GM12865 (cell line): ENCODE measurements around the gene ARHGAP6.

Experiments
- DNase-seq: peaks from one replicate; pipeline ENCODE4 v3.0.0; 2010; ENCODE audit warnings: low read depth
- H3K4me3 ChIP-seq: 2 replicates; pipeline ENCODE4 v1.5.1; 2011; ENCODE audit warnings: mild to moderate bottlenecking, low read depth, low read length, control low read depth
- CTCF ChIP-seq: IDR thresholded peaks from 2 replicates; pipeline ENCODE4 v1.5.1; 2011; ENCODE audit warnings: low read length, control low read depth, low read depth, inconsistent platforms; ENCODE audit not compliant: insufficient read depth; ENCODE audit errors: missing control alignments

ARHGAP6 gene

GRCh38 chrX:11600578-11600977, 65.1 kb downstream of the ARHGAP6 start:
- TF ChIP-seq CTCF = no peak
- no peak overlapping the region for H3K4me3 ChIP-seq
- no peak for DNase-seq

- no peak overlapping the region for H3K4me3 ChIP-seq
- no peak for TF ChIP-seq CTCF
- no peak for DNase-seq
These were observed 68.2 kb downstream of the ARHGAP6 start for GRCh38 chrX:11597479-11597878.

GRCh38 chrX:11591723-11592346, 73.9 kb downstream of the ARHGAP6 start:
- no peak for TF ChIP-seq CTCF
- peak; percentile 70 for DNase-seq

DNA sequence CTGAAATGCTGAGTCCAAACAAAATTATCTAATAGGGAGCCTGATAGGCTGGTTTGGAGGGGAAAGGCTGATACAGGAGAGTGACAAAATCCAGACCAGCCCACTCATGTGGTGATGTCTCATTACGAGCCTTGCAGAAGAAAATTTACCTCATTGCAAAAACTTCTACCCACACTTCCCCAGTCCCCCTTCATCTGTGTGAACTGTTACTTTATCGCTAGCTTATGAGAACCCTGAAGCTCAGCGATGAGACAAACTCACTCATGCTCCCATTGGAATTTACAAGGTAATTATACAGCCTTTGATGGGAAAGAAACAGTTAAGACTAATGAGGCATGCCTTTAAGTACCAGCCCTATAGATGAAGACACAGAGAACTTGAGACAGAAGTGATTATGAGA, 76.1 kb downstream of the ARHGAP6 start:
- DNase-seq = peak; percentile 74
- TF ChIP-seq CTCF = no peak
- H3K4me3 ChIP-seq = peak overlapping the region; percentile 54

More at GRCh38 chrX:11591723-11592346, 73.9 kb downstream of the ARHGAP6 start:
- no peak overlapping the region for H3K4me3 ChIP-seq

GRCh38 chrX:11588097-11588496, 77.6 kb downstream of the ARHGAP6 start:
- H3K4me3 ChIP-seq = no peak overlapping the region
- TF ChIP-seq CTCF = no peak
- DNase-seq = no peak

- H3K4me3 ChIP-seq = no peak overlapping the region
- TF ChIP-seq CTCF = no peak
- peak; percentile 62 for DNase-seq
These were observed 80.5 kb downstream of the ARHGAP6 start for GRCh38 chrX:11585174-11585573.

- peak overlapping the region; percentile 40; the same call in 1 of the 2 replicates for H3K4me3 ChIP-seq
- peak; percentile 45 for DNase-seq
- TF ChIP-seq CTCF = no peak
These were observed 84.9 kb downstream of the ARHGAP6 start for GRCh38 chrX:11580789-11581188.
